ENCODE measurements around the gene C9orf85.

Gene C9orf85

GRCh38 chr9:71928376-71928775 is 16.9 kb downstream of the C9orf85 start:
- H3K4me3 ChIP-seq (ENCODE audit: low read depth in 1 of 2, low read length in 2 of 2): no peak overlapping the region
- H3K9me3 ChIP-seq (ENCODE audit: control insufficient read depth in 1 of 2, low read length in 2 of 2): no peaks in the 10 kb centered on the region
- H3K27ac ChIP-seq (ENCODE audit: low read length): no peak overlapping the region
- H3K36me3 ChIP-seq (ENCODE audit: control insufficient read depth in 1 of 2, insufficient read depth in 2 of 2, low read length in 2 of 2): no peaks in the 10 kb centered on the region
- no peaks in the 10 kb centered on the region for H3K27me3 ChIP-seq (ENCODE audit: low read depth, low read length)
- no peaks in the 10 kb centered on the region for H3K4me1 ChIP-seq (ENCODE audit: control insufficient read depth in 1 of 2, insufficient read depth in 2 of 2, low read length in 2 of 2)

- no peak overlapping the region for H3K27ac ChIP-seq (ENCODE audit: low read length)
- H3K9me3 ChIP-seq (ENCODE audit: control insufficient read depth in 1 of 2, low read length in 2 of 2): no peaks in the 10 kb centered on the region
- no peaks in the 10 kb centered on the region for H3K4me1 ChIP-seq (ENCODE audit: control insufficient read depth in 1 of 2, insufficient read depth in 2 of 2, low read length in 2 of 2)
- H3K36me3 ChIP-seq (ENCODE audit: control insufficient read depth in 1 of 2, insufficient read depth in 2 of 2, low read length in 2 of 2): no peaks in the 10 kb centered on the region
- H3K27me3 ChIP-seq (ENCODE audit: low read depth, low read length): no peaks in the 10 kb centered on the region
- H3K4me3 ChIP-seq (ENCODE audit: low read depth in 1 of 2, low read length in 2 of 2): no peak overlapping the region
These were observed 17.4 kb downstream of the C9orf85 start for GRCh38 chr9:71928806-71929205.

GRCh38 chr9:71929223-71929622 is 17.8 kb downstream of the C9orf85 start:
- Histone ChIP-seq H3K4me3 (ENCODE audit: low read depth in 1 of 2, low read length in 2 of 2) (no peak overlapping the region), H3K4me1 (ENCODE audit: control insufficient read depth in 1 of 2, insufficient read depth in 2 of 2, low read length in 2 of 2) (no peaks in the 10 kb centered on the region), H3K27ac (ENCODE audit: low read length) (no peak overlapping the region), H3K27me3 (ENCODE audit: low read depth, low read length) (no peaks in the 10 kb centered on the region), H3K9me3 (ENCODE audit: control insufficient read depth in 1 of 2, low read length in 2 of 2) (no peaks in the 10 kb centered on the region), H3K36me3 (ENCODE audit: control insufficient read depth in 1 of 2, insufficient read depth in 2 of 2, low read length in 2 of 2) (no peaks in the 10 kb centered on the region)

GRCh38 chr9:71929791-71930440 is 18.5 kb downstream of the C9orf85 start:
- Histone ChIP-seq H3K9me3 (ENCODE audit: control insufficient read depth in 1 of 2, low read length in 2 of 2) (no peaks in the 10 kb centered on the region), H3K4me3 (ENCODE audit: low read depth in 1 of 2, low read length in 2 of 2) (no peak overlapping the region), H3K27me3 (ENCODE audit: low read depth, low read length) (no peaks in the 10 kb centered on the region), H3K27ac (ENCODE audit: low read length) (no peak overlapping the region), H3K36me3 (ENCODE audit: control insufficient read depth in 1 of 2, insufficient read depth in 2 of 2, low read length in 2 of 2) (no peaks in the 10 kb centered on the region), H3K4me1 (ENCODE audit: control insufficient read depth in 1 of 2, insufficient read depth in 2 of 2, low read length in 2 of 2) (no peaks in the 10 kb centered on the region)

GRCh38 chr9:71931166-71931565 is 19.7 kb downstream of the C9orf85 start:
- Histone ChIP-seq H3K27me3 (ENCODE audit: low read depth, low read length) (no peaks in the 10 kb centered on the region), H3K4me1 (ENCODE audit: control insufficient read depth in 1 of 2, insufficient read depth in 2 of 2, low read length in 2 of 2) (no peaks in the 10 kb centered on the region), H3K9me3 (ENCODE audit: control insufficient read depth in 1 of 2, low read length in 2 of 2) (no peaks in the 10 kb centered on the region), H3K27ac (ENCODE audit: low read length) (no peak overlapping the region), H3K4me3 (ENCODE audit: low read depth in 1 of 2, low read length in 2 of 2) (no peak overlapping the region), H3K36me3 (ENCODE audit: control insufficient read depth in 1 of 2, insufficient read depth in 2 of 2, low read length in 2 of 2) (no peaks in the 10 kb centered on the region)

GRCh38 chr9:71936066-71936465 is 24.6 kb downstream of the C9orf85 start:
- Histone ChIP-seq H3K36me3 (ENCODE audit: control insufficient read depth in 1 of 2, insufficient read depth in 2 of 2, low read length in 2 of 2) (no peaks in the 10 kb centered on the region), H3K4me3 (ENCODE audit: low read depth in 1 of 2, low read length in 2 of 2) (no peak overlapping the region), H3K9me3 (ENCODE audit: control insufficient read depth in 1 of 2, low read length in 2 of 2) (no peaks in the 10 kb centered on the region), H3K27ac (ENCODE audit: low read length) (no peak overlapping the region), H3K4me1 (ENCODE audit: control insufficient read depth in 1 of 2, insufficient read depth in 2 of 2, low read length in 2 of 2) (no peaks in the 10 kb centered on the region), H3K27me3 (ENCODE audit: low read depth, low read length) (no peaks in the 10 kb centered on the region)

GRCh38 chr9:71937070-71937625 is 25.7 kb downstream of the C9orf85 start:
- Histone ChIP-seq H3K27me3 (ENCODE audit: low read depth, low read length) (no peaks in the 10 kb centered on the region), H3K4me1 (ENCODE audit: control insufficient read depth in 1 of 2, insufficient read depth in 2 of 2, low read length in 2 of 2) (no peaks in the 10 kb centered on the region), H3K27ac (ENCODE audit: low read length) (no peak overlapping the region), H3K4me3 (ENCODE audit: low read depth in 1 of 2, low read length in 2 of 2) (no peak overlapping the region), H3K36me3 (ENCODE audit: control insufficient read depth in 1 of 2, insufficient read depth in 2 of 2, low read length in 2 of 2) (no peaks in the 10 kb centered on the region), H3K9me3 (ENCODE audit: control insufficient read depth in 1 of 2, low read length in 2 of 2) (no peaks in the 10 kb centered on the region)

- H3K4me1 ChIP-seq (ENCODE audit: control insufficient read depth in 1 of 2, insufficient read depth in 2 of 2, low read length in 2 of 2): peaks cover 0 to 7% of the 10 kb centered on the region in 2 donors
- no peak overlapping the region for H3K4me3 ChIP-seq (ENCODE audit: low read depth in 1 of 2, low read length in 2 of 2)
These were observed 26.5 kb downstream of the C9orf85 start for GRCh38 chr9:71937898-71938297.

GRCh38 chr9:71941060-71941568 is 29.7 kb downstream of the C9orf85 start:
- H3K4me3 ChIP-seq (ENCODE audit: low read depth in 1 of 2, low read length in 2 of 2): no peak overlapping the region
- no peak overlapping the region for H3K27ac ChIP-seq (ENCODE audit: low read length)
- peaks cover 0 to 7% of the 10 kb centered on the region in 2 donors for H3K4me1 ChIP-seq (ENCODE audit: control insufficient read depth in 1 of 2, insufficient read depth in 2 of 2, low read length in 2 of 2)
- no peaks in the 10 kb centered on the region for H3K27me3 ChIP-seq (ENCODE audit: low read depth, low read length)
- H3K9me3 ChIP-seq (ENCODE audit: control insufficient read depth in 1 of 2, low read length in 2 of 2): no peaks in the 10 kb centered on the region
- no peaks in the 10 kb centered on the region for H3K36me3 ChIP-seq (ENCODE audit: control insufficient read depth in 1 of 2, insufficient read depth in 2 of 2, low read length in 2 of 2)

More at GRCh38 chr9:71937898-71938297, 26.5 kb downstream of the C9orf85 start:
- no peak overlapping the region for H3K27ac ChIP-seq (ENCODE audit: low read length)
- H3K9me3 ChIP-seq (ENCODE audit: control insufficient read depth in 1 of 2, low read length in 2 of 2): no peaks in the 10 kb centered on the region
- H3K27me3 ChIP-seq (ENCODE audit: low read depth, low read length): no peaks in the 10 kb centered on the region
- H3K36me3 ChIP-seq (ENCODE audit: control insufficient read depth in 1 of 2, insufficient read depth in 2 of 2, low read length in 2 of 2): no peaks in the 10 kb centered on the region

- no peaks in the 10 kb centered on the region for H3K27me3 ChIP-seq (ENCODE audit: low read depth, low read length)
- no peak overlapping the region for H3K4me3 ChIP-seq (ENCODE audit: low read depth in 1 of 2, low read length in 2 of 2)
- H3K4me1 ChIP-seq (ENCODE audit: control insufficient read depth in 1 of 2, insufficient read depth in 2 of 2, low read length in 2 of 2): peaks cover 0 to 7% of the 10 kb centered on the region in 2 donors
- H3K27ac ChIP-seq (ENCODE audit: low read length): no peak overlapping the region
- H3K9me3 ChIP-seq (ENCODE audit: control insufficient read depth in 1 of 2, low read length in 2 of 2): no peaks in the 10 kb centered on the region
- H3K36me3 ChIP-seq (ENCODE audit: control insufficient read depth in 1 of 2, insufficient read depth in 2 of 2, low read length in 2 of 2): no peaks in the 10 kb centered on the region
These were observed 30.6 kb downstream of the C9orf85 start for GRCh38 chr9:71941998-71942567.

GRCh38 chr9:71944754-71945375 is 33.4 kb downstream of the C9orf85 start:
- no peak overlapping the region for H3K4me3 ChIP-seq (ENCODE audit: low read depth in 1 of 2, low read length in 2 of 2)
- no peak overlapping the region for H3K27ac ChIP-seq (ENCODE audit: low read length)
- peaks cover 0 to 5% of the 10 kb centered on the region in 2 donors for H3K36me3 ChIP-seq (ENCODE audit: control insufficient read depth in 1 of 2, insufficient read depth in 2 of 2, low read length in 2 of 2)
- H3K4me1 ChIP-seq (ENCODE audit: control insufficient read depth in 1 of 2, insufficient read depth in 2 of 2, low read length in 2 of 2): peaks cover 0 to 7% of the 10 kb centered on the region in 2 donors
- no peaks in the 10 kb centered on the region for H3K9me3 ChIP-seq (ENCODE audit: control insufficient read depth in 1 of 2, low read length in 2 of 2)
- no peaks in the 10 kb centered on the region for H3K27me3 ChIP-seq (ENCODE audit: low read depth, low read length)
